ENCODE results near the gene RAD51B.
A peak's percentile ranks its signal among the peaks of the same experiment; 100 is the strongest.

RAD51B gene

GRCh38 chr14:68239988-68240771 is 420.6 kb downstream of the RAD51B start:
- no peak for DNase-seq

GRCh38 chr14:68241862-68242487 is 422.4 kb downstream of the RAD51B start:
- no peak for DNase-seq

GRCh38 chr14:68243450-68244010 is 424.0 kb downstream of the RAD51B start:
- no peak for DNase-seq

- DNase-seq = no peak
Measured at GRCh38 chr14:68244262-68244980, 424.8 kb downstream of the RAD51B start.

- peak; percentile 50 for DNase-seq
Measured at GRCh38 chr14:68245146-68246073, 425.8 kb downstream of the RAD51B start.

- DNase-seq = peak; percentile 73
Measured at GRCh38 chr14:68246074-68246785, 426.7 kb downstream of the RAD51B start.

GRCh38 chr14:68246786-68247105 is 427.2 kb downstream of the RAD51B start:
- no peak for DNase-seq

GRCh38 chr14:68247274-68247673 is 427.7 kb downstream of the RAD51B start:
- no peak for DNase-seq

GRCh38 chr14:68247676-68248268 is 428.2 kb downstream of the RAD51B start:
- no peak for DNase-seq

- peak; percentile 78 for DNase-seq
Measured at GRCh38 chr14:68248481-68249255, 429.1 kb downstream of the RAD51B start.

- DNase-seq = peak; percentile 79
Measured at GRCh38 chr14:68249661-68250451, 430.3 kb downstream of the RAD51B start.

GRCh38 chr14:68250927-68251768 is 431.6 kb downstream of the RAD51B start:
- DNase-seq = no peak

GRCh38 chr14:68251769-68252100 is 432.2 kb downstream of the RAD51B start:
- no peak for DNase-seq

- no peak for DNase-seq
Measured at GRCh38 chr14:68253160-68253780, 433.7 kb downstream of the RAD51B start.

- DNase-seq = no peak
Measured at GRCh38 chr14:68253878-68254528, 434.4 kb downstream of the RAD51B start.

GRCh38 chr14:68254669-68255527 is 435.3 kb downstream of the RAD51B start:
- no peak for DNase-seq

GRCh38 chr14:68255693-68256178 is 436.2 kb downstream of the RAD51B start:
- peak; percentile 80 for DNase-seq
